Measurements from ENCODE around the gene ACTL8.

DNA sequence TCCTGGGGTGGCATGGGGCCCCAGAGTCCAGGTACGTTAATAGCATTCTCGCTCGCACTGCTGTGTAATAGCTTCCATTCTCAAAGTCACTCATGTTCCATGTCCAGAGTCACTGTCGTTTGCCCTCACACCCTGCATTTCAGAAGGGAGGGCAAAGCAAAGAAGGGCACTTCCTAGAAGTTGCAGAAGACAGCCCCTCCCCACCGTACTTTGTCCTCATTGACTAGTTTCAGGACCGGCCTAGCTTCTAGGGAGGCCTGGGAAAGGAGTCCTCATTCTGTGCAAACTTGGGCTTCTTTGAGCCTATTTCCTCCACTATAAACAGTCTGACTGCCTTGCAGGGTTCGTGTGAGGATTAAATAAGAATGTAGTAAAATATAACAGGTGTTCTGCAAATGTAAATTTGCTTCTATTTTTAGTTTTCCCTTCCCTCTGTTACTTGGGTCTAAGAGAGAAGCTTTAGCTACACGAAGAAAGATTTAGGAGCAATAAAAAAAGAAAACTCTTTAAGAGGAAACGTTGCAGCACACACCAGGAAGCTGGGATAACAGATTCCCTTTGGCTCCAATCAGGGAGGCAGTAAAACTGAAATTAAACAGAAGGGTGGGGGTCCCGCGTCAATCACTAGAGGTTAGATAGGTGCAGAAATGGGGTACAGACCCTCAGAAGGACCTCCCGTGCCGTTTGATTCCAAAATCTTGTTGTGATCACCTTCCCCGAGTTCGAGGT is 40.1 kb downstream of the ACTL8 start:
- TF ChIP-seq, protein P1, sequence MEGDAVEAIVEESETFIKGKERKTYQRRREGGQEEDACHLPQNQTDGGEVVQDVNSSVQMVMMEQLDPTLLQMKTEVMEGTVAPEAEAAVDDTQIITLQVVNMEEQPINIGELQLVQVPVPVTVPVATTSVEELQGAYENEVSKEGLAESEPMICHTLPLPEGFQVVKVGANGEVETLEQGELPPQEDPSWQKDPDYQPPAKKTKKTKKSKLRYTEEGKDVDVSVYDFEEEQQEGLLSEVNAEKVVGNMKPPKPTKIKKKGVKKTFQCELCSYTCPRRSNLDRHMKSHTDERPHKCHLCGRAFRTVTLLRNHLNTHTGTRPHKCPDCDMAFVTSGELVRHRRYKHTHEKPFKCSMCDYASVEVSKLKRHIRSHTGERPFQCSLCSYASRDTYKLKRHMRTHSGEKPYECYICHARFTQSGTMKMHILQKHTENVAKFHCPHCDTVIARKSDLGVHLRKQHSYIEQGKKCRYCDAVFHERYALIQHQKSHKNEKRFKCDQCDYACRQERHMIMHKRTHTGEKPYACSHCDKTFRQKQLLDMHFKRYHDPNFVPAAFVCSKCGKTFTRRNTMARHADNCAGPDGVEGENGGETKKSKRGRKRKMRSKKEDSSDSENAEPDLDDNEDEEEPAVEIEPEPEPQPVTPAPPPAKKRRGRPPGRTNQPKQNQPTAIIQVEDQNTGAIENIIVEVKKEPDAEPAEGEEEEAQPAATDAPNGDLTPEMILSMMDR (IDR thresholded peaks at IDR 0.05), result no peak
- TF ChIP-seq POLR2A (IDR thresholded peaks at IDR 0.05), result no peak

All from esophagus squamous epithelium (tissue), 4 donors.